LNCAP (cell line): ENCODE data around the gene UNC5B.
A peak's percentile ranks its signal among the peaks of the same experiment; 100 is the strongest.

ENCODE experiments used
- CTCF ChIP-seq: fragments of 450-650 bp; IDR thresholded peaks from 2 replicates; pipeline ENCODE4 v1.5.1; 2017; ENCODE audit warnings: mild to moderate bottlenecking

Gene UNC5B

GRCh38 chr10:71302451-71302850 lies 90.1 kb downstream of the UNC5B start:
- no peak for TF ChIP-seq CTCF

GRCh38 chr10:71302874-71303568 lies 90.7 kb downstream of the UNC5B start:
- TF ChIP-seq CTCF, result peak; percentile 61

GRCh38 chr10:71303569-71303907 lies 91.2 kb downstream of the UNC5B start:
- no peak; the same call in 1 of the 2 replicates for TF ChIP-seq CTCF

GRCh38 chr10:71304914-71305313 lies 92.5 kb downstream of the UNC5B start:
- no peak for TF ChIP-seq CTCF

- TF ChIP-seq CTCF, result no peak
These were observed 94.6 kb downstream of the UNC5B start for GRCh38 chr10:71306979-71307378.

GRCh38 chr10:71307469-71308085 lies 95.2 kb downstream of the UNC5B start:
- no peak for TF ChIP-seq CTCF

GRCh38 chr10:71308244-71308643 lies 95.9 kb downstream of the UNC5B start:
- TF ChIP-seq CTCF, result no peak

- no peak for TF ChIP-seq CTCF
These were observed 96.6 kb downstream of the UNC5B start for GRCh38 chr10:71308985-71309384.
